ENCODE results near the gene SIRPB2. TPM values are rescaled to one million over a fixed set of nuclear protein-coding genes. Genes with fewer than 3 reads are reported as not detected.

Gene SIRPB2
- total RNA-seq = 10 to 100 TPM in 2 of 4 donors, 1 to 10 TPM in 2; 3.9 to 28.5 (median 10.5) TPM

- H3K9me3 ChIP-seq = no peaks in the 10 kb centered on the region
- peak within 1 kb of the TSS; percentile 6 to 44 (median 14) for H3K4me3 ChIP-seq
- H3K27me3 ChIP-seq = no peaks in the 10 kb centered on the region
- 60 to 64% methylated on average over 8 of the region's 11 CpGs for WGBS, 2 donors
- peak; percentile 29 to 33 for DNase-seq (ENCODE audit: low spot score in 2 of 2)
- TF ChIP-seq POLR2A (IDR thresholded peaks at IDR 0.05) = no peak
- TF ChIP-seq EP300 (IDR thresholded peaks at IDR 0.05) = peak in 1 of 2 donors; percentile 44
- H3K36me3 ChIP-seq = no peaks in the 10 kb centered on the region
- H3K27ac ChIP-seq = peak within 1 kb of the TSS in 3 of 4 donors; percentile 29 to 71 (median 64)
- no peaks in the 10 kb centered on the region for H3K4me1 ChIP-seq
Measured at GRCh38 chr20:1491281-1491840, at the start of gene SIRPB2. SIRPB2 (minus strand) TSS chr20:1491420; CDS start chr20:1491359, 61 bp downstream.

GRCh38 chr20:1539816-1540419, 48.7 kb upstream of the SIRPB2 start:
- TF ChIP-seq EP300 (IDR thresholded peaks at IDR 0.05) = no peak
- no peak for TF ChIP-seq POLR2A (IDR thresholded peaks at IDR 0.05)
- TF ChIP-seq CTCF (IDR thresholded peaks at IDR 0.05) = no peak
- DNase-seq (ENCODE audit: low spot score in 2 of 2) = no peak
- Histone ChIP-seq H3K36me3 (no peaks in the 10 kb centered on the region), H3K4me3 (no peak overlapping the region), H3K9me3 (no peaks in the 10 kb centered on the region), H3K27ac (no peak overlapping the region), H3K4me1 (no peaks in the 10 kb centered on the region), H3K27me3 (no peaks in the 10 kb centered on the region)
- WGBS, 2 donors = 85 to 100% methylated on average over 1 of the region's 1 CpG

GRCh38 chr20:1538655-1539054, 47.4 kb upstream of the SIRPB2 start:
- no peaks in the 10 kb centered on the region for H3K4me1 ChIP-seq
- no peak for DNase-seq (ENCODE audit: low spot score in 2 of 2)
- no peak overlapping the region for H3K4me3 ChIP-seq
- no peaks in the 10 kb centered on the region for H3K9me3 ChIP-seq
- no peaks in the 10 kb centered on the region for H3K27me3 ChIP-seq
- no peaks in the 10 kb centered on the region for H3K36me3 ChIP-seq
- H3K27ac ChIP-seq = no peak overlapping the region
- TF ChIP-seq CTCF (IDR thresholded peaks at IDR 0.05) (no peak), POLR2A (IDR thresholded peaks at IDR 0.05) (no peak), EP300 (IDR thresholded peaks at IDR 0.05) (no peak)

- Histone ChIP-seq H3K4me3 (peak overlapping the region in 1 of 4 donors; percentile 9), H3K27me3 (no peaks in the 10 kb centered on the region), H3K36me3 (no peaks in the 10 kb centered on the region), H3K9me3 (no peaks in the 10 kb centered on the region), H3K27ac (peak overlapping the region in 2 of 4 donors; percentile 55 to 60), H3K4me1 (no peaks in the 10 kb centered on the region)
- 65 to 66% methylated on average over 4 of the region's 4 CpGs for WGBS, 2 donors
- TF ChIP-seq EP300 (IDR thresholded peaks at IDR 0.05) (peak in 1 of 2 donors; percentile 44), POLR2A (IDR thresholded peaks at IDR 0.05) (no peak)
- DNase-seq (ENCODE audit: low spot score in 2 of 2) = peak; percentile 23 to 28
Measured at GRCh38 chr20:1537731-1538058, 46.5 kb upstream of the SIRPB2 start.

- TF ChIP-seq POLR2A (IDR thresholded peaks at IDR 0.05) = no peak
- no peak for TF ChIP-seq CTCF (IDR thresholded peaks at IDR 0.05)
- TF ChIP-seq EP300 (IDR thresholded peaks at IDR 0.05) = no peak
- Histone ChIP-seq H3K27me3 (no peaks in the 10 kb centered on the region), H3K9me3 (no peaks in the 10 kb centered on the region), H3K4me3 (peak overlapping the region in 1 of 4 donors; percentile 9), H3K36me3 (no peaks in the 10 kb centered on the region), H3K4me1 (no peaks in the 10 kb centered on the region), H3K27ac (peak overlapping the region in 2 of 4 donors; percentile 26 to 55)
- WGBS, 2 donors = 67 to 73% methylated on average over 11 of the region's 11 CpGs
- no peak for DNase-seq (ENCODE audit: low spot score in 2 of 2)
Measured at GRCh38 chr20:1536893-1537730, 45.9 kb upstream of the SIRPB2 start.

Data from tibial nerve (tissue), 4 donors.